Right lobe of liver (tissue), 6 donors: Measurements from ENCODE around the gene EPB41. TPM values are rescaled to one million over a fixed set of nuclear protein-coding genes. Genes with fewer than 3 reads are reported as not detected.

Experiments
- ATAC-seq, 4 donors: fragments of 200-7000 bp; cut with Tn5 transposase; one replicate each; pipeline ENCODE4 v1.9.1; 2020; ENCODE audit warnings: mild to moderate bottlenecking in 4 of 4, moderate library complexity in 4 of 4
- DNase-seq, 3 donors: peaks; one replicate each; pipeline ENCODE4 v3.0.0-alpha.2; 2020
- H3K27ac ChIP-seq, 3 donors: fragments of 200-600 bp; one replicate each; pipeline ENCODE4 v1.8.0; 2022
- H3K27me3 ChIP-seq, 2 donors: fragments of 200-600 bp; one replicate each; pipeline ENCODE4 v1.8.0; 2022
- H3K36me3 ChIP-seq, 4 donors: fragments of 200-600 bp; sonication (generic) in 1 of 4; one replicate each; pipeline versions ENCODE4 v1.5.1 to v1.8.0; 2017 to 2022; ENCODE audit warnings: control low read depth in 1 of 4
- H3K4me1 ChIP-seq, 4 donors: fragments of 200-600 bp; sonication (generic) in 1 of 4; one replicate each; pipeline versions ENCODE4 v1.5.1 to v1.8.0; 2017 to 2022; ENCODE audit warnings: control low read depth in 1 of 4
- H3K4me3 ChIP-seq, 3 donors: fragments of 200-600 bp; one replicate each; pipeline ENCODE4 v1.8.0; 2022
- H3K9me3 ChIP-seq, 4 donors: fragments of 200-600 bp; sonication (generic) in 1 of 4; one replicate each; pipeline versions ENCODE4 v1.5.1 to v1.8.0; 2017 to 2022; ENCODE audit warnings: control low read depth in 1 of 4
- POLR2A ChIP-seq: fragments of 450-650 bp; IDR thresholded peaks from one replicate; pipeline ENCODE4 v1.6.1; 2017; ENCODE audit warnings: antibody characterized with exemption, mild to moderate bottlenecking
- WGBS: methylation state at CpG from one replicate; pipeline ENCODE4 v1.1.6; 2018; ENCODE audit warnings: low coverage, low lambda C conversion rate; ENCODE audit not compliant: insufficient coverage; ENCODE audit errors: missing lambda C conversion rate; 5-methylcytosine and 5-hydroxymethylcytosine counted together
- intact Hi-C, 2 donors: fragments of 100-400 bp; cut with DNase I; formaldehyde crosslinking; loops; one replicate each; pipeline versions ENCODE4 v1.11.2 to v1.14.1; 2022
- long read RNA-seq: library from polyadenylated mRNA; unstranded; transcript quantifications from one replicate; pipeline ENCODE4 v2.0.0, GENCODE V29; 2019
- total RNA-seq, 6 experiments: library from RNA; depleted of rRNA in 2 of 6; stranded (reverse); fragments of >200 nt in 2 of 6; fragmentation: NEBNext Ultra II Directional in 3 of 6; extraction: Animal tissue kit (Norgen Biotek cat#: 25700) in 3 of 6; gene quantifications; one replicate each; pipeline versions ENCODE4 v1.1.0 to v1.2.4, GENCODE V29; 2016 to 2023
- TF ChIP-seq, protein P1 (sequence below), 4 donors: fragments of 200-600 bp in 3 of 4; fragments of 450-650 bp in 1 of 4; IDR thresholded peaks; one replicate each; pipeline versions ENCODE4 v1.5.1 to v1.8.0; 2016 to 2022; ENCODE audit warnings: antibody characterized with exemption in 4 of 4, mild to moderate bottlenecking in 2 of 4
- donor health status: DM: no; HTN: yes; CAD: no.
- donor health status: DM: no; HTN: no; CAD: no.
- donor health status: DM: no; HTN: no; CAD: no.
- donor health status: DM: no; HTN: yes; CAD: no.
- donor health status: DM: no; HTN: yes; CAD: no.

EPB41 gene
- 10 to 100 TPM; 35.3 to 58.7 (median 49.2) TPM for total RNA-seq
- long read RNA-seq, partial matches to known transcripts = 2 of 2 reads
- long read RNA-seq, other reads (novel, unspliced or antisense) = 0 of 2 reads

GRCh38 chr1:28914228-28915030, at the start of gene EPB41:
Gene EPB41, plus strand, starts transcription at chr1:28914569. Its CDS starts 72,869 bp downstream, at chr1:28987438.
- Histone ChIP-seq H3K36me3 (peaks cover 0 to 5% (median 0%) of the 10 kb centered on the region in 4 donors), H3K27ac (peak within 1 kb of the TSS in 1 of 3 donors; percentile 47), H3K4me1 (peaks cover 0 to 19% (median 3%) of the 10 kb centered on the region in 4 donors), H3K4me3 (peak within 1 kb of the TSS; percentile 55 to 69 (median 59)), H3K9me3 (no peaks in the 10 kb centered on the region), H3K27me3 (no peaks in the 10 kb centered on the region)
- peak; percentile 96 to 99 (median 98) for ATAC-seq
- TF ChIP-seq POLR2A = peak; percentile 47
- TF ChIP-seq, protein P1, sequence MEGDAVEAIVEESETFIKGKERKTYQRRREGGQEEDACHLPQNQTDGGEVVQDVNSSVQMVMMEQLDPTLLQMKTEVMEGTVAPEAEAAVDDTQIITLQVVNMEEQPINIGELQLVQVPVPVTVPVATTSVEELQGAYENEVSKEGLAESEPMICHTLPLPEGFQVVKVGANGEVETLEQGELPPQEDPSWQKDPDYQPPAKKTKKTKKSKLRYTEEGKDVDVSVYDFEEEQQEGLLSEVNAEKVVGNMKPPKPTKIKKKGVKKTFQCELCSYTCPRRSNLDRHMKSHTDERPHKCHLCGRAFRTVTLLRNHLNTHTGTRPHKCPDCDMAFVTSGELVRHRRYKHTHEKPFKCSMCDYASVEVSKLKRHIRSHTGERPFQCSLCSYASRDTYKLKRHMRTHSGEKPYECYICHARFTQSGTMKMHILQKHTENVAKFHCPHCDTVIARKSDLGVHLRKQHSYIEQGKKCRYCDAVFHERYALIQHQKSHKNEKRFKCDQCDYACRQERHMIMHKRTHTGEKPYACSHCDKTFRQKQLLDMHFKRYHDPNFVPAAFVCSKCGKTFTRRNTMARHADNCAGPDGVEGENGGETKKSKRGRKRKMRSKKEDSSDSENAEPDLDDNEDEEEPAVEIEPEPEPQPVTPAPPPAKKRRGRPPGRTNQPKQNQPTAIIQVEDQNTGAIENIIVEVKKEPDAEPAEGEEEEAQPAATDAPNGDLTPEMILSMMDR (IDR thresholded peaks at IDR 0.05) = no peak
- intact Hi-C loops = no loop called here
- WGBS = 1% methylated on average over 20 of the region's 95 CpGs
- peak; percentile 90 to 93 (median 91) for DNase-seq

DNA sequence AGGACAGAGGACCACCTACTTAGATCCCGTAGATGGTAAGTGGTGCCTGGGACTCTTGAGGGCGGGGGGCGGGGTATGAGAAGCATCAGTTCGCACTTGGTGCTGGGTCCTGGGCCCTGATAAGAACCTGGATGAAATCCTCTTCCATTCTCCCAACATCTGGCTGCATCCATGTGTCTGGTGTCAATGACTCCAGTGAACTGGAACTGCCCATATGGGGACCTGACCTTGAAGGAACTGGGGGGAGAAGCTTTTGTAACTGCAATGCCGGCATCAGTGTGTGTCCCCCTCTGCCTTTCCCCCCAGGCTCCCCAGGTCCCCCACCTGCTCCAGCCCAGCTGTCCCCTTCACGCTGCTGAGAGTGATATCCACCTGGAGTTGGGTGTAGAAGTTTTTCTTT, 49.7 kb upstream of the EPB41 start:
- TF ChIP-seq POLR2A = no peak
- TF ChIP-seq, protein P1 (IDR thresholded peaks at IDR 0.05) = no peak
- intact Hi-C loops = loop anchor here in 1 of 2 donors (5.0 kb wide), 1 partner anchor 77 kb away; no protein-coding TSS in a partner anchor
- H3K27ac ChIP-seq = no peak overlapping the region
- DNase-seq = no peak
- H3K36me3 ChIP-seq = no peaks in the 10 kb centered on the region
- 67% methylated on average over 1 of the region's 6 CpGs for WGBS
- no peak for ATAC-seq
- H3K27me3 ChIP-seq = no peaks in the 10 kb centered on the region
- no peaks in the 10 kb centered on the region for H3K9me3 ChIP-seq
- H3K4me1 ChIP-seq = no peaks in the 10 kb centered on the region
- H3K4me3 ChIP-seq = no peak overlapping the region

GRCh38 chr1:28865997-28866650, 48.2 kb upstream of the EPB41 start:
- Histone ChIP-seq H3K36me3 (no peaks in the 10 kb centered on the region), H3K9me3 (no peaks in the 10 kb centered on the region), H3K4me1 (no peaks in the 10 kb centered on the region), H3K27ac (no peak overlapping the region), H3K27me3 (no peaks in the 10 kb centered on the region), H3K4me3 (no peak overlapping the region)
- ATAC-seq (peak in 1 of 4 donors; percentile 73), DNase-seq (no peak)
- intact Hi-C loops = loop anchor here in 1 of 2 donors (5.0 kb wide), 1 partner anchor 79 kb away; no protein-coding TSS in a partner anchor
- WGBS = 71% methylated on average over 10 of the region's 10 CpGs
- no peak for TF ChIP-seq POLR2A
- TF ChIP-seq, protein P1 (IDR thresholded peaks at IDR 0.05) = no peak

- DNase-seq = no peak
- WGBS = 72% methylated on average over 2 of the region's 3 CpGs
- TF ChIP-seq POLR2A = no peak
- TF ChIP-seq, protein P1 (IDR thresholded peaks at IDR 0.05) = no peak
- ATAC-seq = no peak
- Histone ChIP-seq H3K4me3 (no peak overlapping the region), H3K36me3 (no peaks in the 10 kb centered on the region), H3K27me3 (no peaks in the 10 kb centered on the region), H3K27ac (no peak overlapping the region), H3K4me1 (peaks cover 0 to 5% (median 0%) of the 10 kb centered on the region in 4 donors), H3K9me3 (no peaks in the 10 kb centered on the region)
- intact Hi-C loops = loop anchor here in 1 of 2 donors (5.0 kb wide), 1 partner anchor 81 kb away; no protein-coding TSS in a partner anchor
Measured at GRCh38 chr1:28867850-28868249, 46.5 kb upstream of the EPB41 start.
